ENCODE results near the gene LRRC23.
A peak's percentile ranks its signal among the peaks of the same experiment; 100 is the strongest.

LRRC23 gene

GRCh38 chr12:6956021-6956727 is 51.6 kb downstream of the LRRC23 start:
- DNase-seq (ENCODE audit: low read depth in 2 of 2): no peak

GRCh38 chr12:6957151-6957701 is 52.6 kb downstream of the LRRC23 start:
- no peak for DNase-seq (ENCODE audit: low read depth in 2 of 2)

GRCh38 chr12:6957741-6958608 is 53.4 kb downstream of the LRRC23 start:
- DNase-seq (ENCODE audit: low read depth in 2 of 2): no peak

- no peak for DNase-seq (ENCODE audit: low read depth in 2 of 2)
Measured at GRCh38 chr12:6958609-6959057, 54.0 kb downstream of the LRRC23 start.

GRCh38 chr12:6959058-6959804 is 54.6 kb downstream of the LRRC23 start:
- no peak for DNase-seq (ENCODE audit: low read depth in 2 of 2)

- no peak for DNase-seq (ENCODE audit: low read depth in 2 of 2)
Measured at GRCh38 chr12:6959805-6960592, 55.4 kb downstream of the LRRC23 start.

- DNase-seq (ENCODE audit: low read depth in 2 of 2): no peak
Measured at GRCh38 chr12:6960593-6961277, 56.1 kb downstream of the LRRC23 start.

GRCh38 chr12:6961278-6961694 is 56.7 kb downstream of the LRRC23 start:
- peak; percentile 86 to 89 for DNase-seq (ENCODE audit: low read depth in 2 of 2)

GRCh38 chr12:6961695-6962284 is 57.2 kb downstream of the LRRC23 start:
- no peak for DNase-seq (ENCODE audit: low read depth in 2 of 2)

GRCh38 chr12:6962285-6963015 is 57.8 kb downstream of the LRRC23 start:
- DNase-seq (ENCODE audit: low read depth in 2 of 2): no peak

GRCh38 chr12:6963016-6963731 is 58.6 kb downstream of the LRRC23 start:
- DNase-seq (ENCODE audit: low read depth in 2 of 2): no peak
